Osteoblast (primary cell): ENCODE results near the gene ADAMTS2. TPM values are rescaled to one million over a fixed set of nuclear protein-coding genes. Genes with fewer than 3 reads are reported as not detected.

Experiments used
- DNase-seq: peaks from one replicate; pipeline ENCODE4 v3.0.0; 2011; ENCODE audit warnings: low spot score, mixed read lengths; ENCODE audit not compliant: insufficient read length; ENCODE audit errors: missing footprints
- H2AFZ ChIP-seq: 2 replicates; pipeline ENCODE4 v1.6.0; 2011; ENCODE audit warnings: mild to moderate bottlenecking, low read length
- H3K27ac ChIP-seq: 2 replicates; pipeline ENCODE4 v1.5.1; 2011; ENCODE audit warnings: mild to moderate bottlenecking, low read depth, low read length, moderate library complexity
- H3K27me3 ChIP-seq: 2 replicates; pipeline ENCODE4 v1.6.0; 2012; ENCODE audit warnings: mild to moderate bottlenecking, control low read depth, inconsistent platforms, low read length, moderate library complexity; ENCODE audit not compliant: insufficient read depth
- H3K36me3 ChIP-seq: 2 replicates; pipeline ENCODE4 v1.5.1; 2011; ENCODE audit warnings: mild to moderate bottlenecking, low read length, control low read depth, moderate library complexity; ENCODE audit not compliant: insufficient read depth
- H3K4me1 ChIP-seq: 2 replicates; pipeline ENCODE4 v1.5.1; 2011; ENCODE audit warnings: mild to moderate bottlenecking, low read length, control low read depth, moderate library complexity; ENCODE audit not compliant: insufficient read depth
- H3K4me2 ChIP-seq: 2 replicates; pipeline ENCODE4 v1.6.0; 2011; ENCODE audit warnings: mild to moderate bottlenecking, low read length; ENCODE audit not compliant: insufficient read depth
- H3K4me3 ChIP-seq: fragments of 200-600 bp; sonication (generic); 3 replicates; pipeline ENCODE4 v1.5.1; 2012; ENCODE audit warnings: mild to moderate bottlenecking, low read length, inconsistent platforms; ENCODE audit not compliant: insufficient read depth
- H3K79me2 ChIP-seq: 2 replicates; pipeline ENCODE4 v1.6.0; 2012; ENCODE audit warnings: mild to moderate bottlenecking, low read length, control low read depth, inconsistent platforms; ENCODE audit not compliant: insufficient read depth
- H3K9me3 ChIP-seq: 2 replicates; pipeline ENCODE4 v1.5.1; 2011; ENCODE audit warnings: low read depth, low read length, control low read depth
- H4K20me1 ChIP-seq: 2 replicates; pipeline ENCODE4 v1.6.0; 2012; ENCODE audit warnings: mild to moderate bottlenecking, low read length, control low read depth; ENCODE audit not compliant: insufficient read depth
- total RNA-seq: library from RNA; depleted of rRNA; stranded (reverse); fragments of >200 nt; gene quantifications from 2 replicates; pipeline ENCODE4 v1.2.3, GENCODE V29; 2012
- TF ChIP-seq, protein P1 (sequence below): IDR thresholded peaks from 2 replicates; pipeline ENCODE4 v1.5.1; 2011; ENCODE audit warnings: mild to moderate bottlenecking, low read depth, low read length, moderate library complexity; ENCODE audit errors: extremely low read depth

Gene ADAMTS2
- total RNA-seq, 1 donor: 144 TPM

GRCh38 chr5:179168664-179169063 is 176.6 kb downstream of the ADAMTS2 start:
- TF ChIP-seq, protein P1, sequence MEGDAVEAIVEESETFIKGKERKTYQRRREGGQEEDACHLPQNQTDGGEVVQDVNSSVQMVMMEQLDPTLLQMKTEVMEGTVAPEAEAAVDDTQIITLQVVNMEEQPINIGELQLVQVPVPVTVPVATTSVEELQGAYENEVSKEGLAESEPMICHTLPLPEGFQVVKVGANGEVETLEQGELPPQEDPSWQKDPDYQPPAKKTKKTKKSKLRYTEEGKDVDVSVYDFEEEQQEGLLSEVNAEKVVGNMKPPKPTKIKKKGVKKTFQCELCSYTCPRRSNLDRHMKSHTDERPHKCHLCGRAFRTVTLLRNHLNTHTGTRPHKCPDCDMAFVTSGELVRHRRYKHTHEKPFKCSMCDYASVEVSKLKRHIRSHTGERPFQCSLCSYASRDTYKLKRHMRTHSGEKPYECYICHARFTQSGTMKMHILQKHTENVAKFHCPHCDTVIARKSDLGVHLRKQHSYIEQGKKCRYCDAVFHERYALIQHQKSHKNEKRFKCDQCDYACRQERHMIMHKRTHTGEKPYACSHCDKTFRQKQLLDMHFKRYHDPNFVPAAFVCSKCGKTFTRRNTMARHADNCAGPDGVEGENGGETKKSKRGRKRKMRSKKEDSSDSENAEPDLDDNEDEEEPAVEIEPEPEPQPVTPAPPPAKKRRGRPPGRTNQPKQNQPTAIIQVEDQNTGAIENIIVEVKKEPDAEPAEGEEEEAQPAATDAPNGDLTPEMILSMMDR: no peak
- Histone ChIP-seq H3K4me1 (peaks cover 10% of the 10 kb centered on the region), H4K20me1 (peaks cover 23% of the 10 kb centered on the region), H2AFZ (no peak overlapping the region), H3K36me3 (peaks cover 17% of the 10 kb centered on the region), H3K4me3 (no peak overlapping the region), H3K79me2 (peaks cover 11% of the 10 kb centered on the region), H3K27me3 (no peaks in the 10 kb centered on the region), H3K27ac (no peak overlapping the region), H3K9me3 (no peaks in the 10 kb centered on the region), H3K4me2 (no peak overlapping the region)
- peak; percentile 86 for DNase-seq

DNA sequence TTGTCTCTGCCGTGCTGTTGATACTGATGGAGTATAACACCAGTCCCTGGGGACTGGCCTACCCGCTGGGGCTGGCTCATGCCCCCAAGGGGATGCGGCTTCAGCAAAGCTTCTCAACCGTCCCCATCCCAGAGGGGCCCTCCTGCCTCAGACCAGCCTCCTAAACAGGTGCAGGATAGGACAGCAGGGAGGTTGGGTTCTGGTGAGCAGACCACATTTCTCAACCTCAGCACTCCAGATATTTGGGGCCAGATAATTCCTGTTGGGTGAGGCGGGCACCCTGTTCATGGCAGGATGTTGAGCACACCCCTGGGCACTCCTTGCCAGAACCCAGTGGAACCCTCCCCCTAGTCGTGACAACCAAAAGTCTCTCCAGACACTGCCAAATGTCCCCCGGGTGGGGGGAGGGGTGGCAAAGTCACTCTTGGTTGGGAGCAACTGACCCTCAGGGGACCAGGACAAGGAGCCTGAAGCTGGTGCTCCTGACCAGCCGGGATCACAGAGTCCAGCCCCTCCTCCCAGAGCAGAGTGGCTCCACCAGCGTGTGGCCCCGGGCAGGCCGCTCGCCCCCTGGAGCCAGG is 177.3 kb downstream of the ADAMTS2 start:
- Histone ChIP-seq H3K79me2 (peaks cover 11% of the 10 kb centered on the region), H3K4me2 (peak overlapping the region; percentile 75), H2AFZ (no peak overlapping the region), H3K4me3 (no peak overlapping the region), H3K4me1 (peaks cover 10% of the 10 kb centered on the region), H3K27ac (peak overlapping the region; percentile 55), H3K27me3 (no peaks in the 10 kb centered on the region), H3K9me3 (no peaks in the 10 kb centered on the region), H3K36me3 (peaks cover 19% of the 10 kb centered on the region), H4K20me1 (peaks cover 23% of the 10 kb centered on the region)
- TF ChIP-seq, protein P1: no peak
- peak; percentile 62 for DNase-seq

GRCh38 chr5:179166886-179167841 is 178.1 kb downstream of the ADAMTS2 start:
- H3K4me3 ChIP-seq: peak overlapping the region; percentile 62
- peak overlapping the region; percentile 75 for H3K4me2 ChIP-seq
- H3K79me2 ChIP-seq: peaks cover 13% of the 10 kb centered on the region
- TF ChIP-seq, protein P1: peak; percentile 63
- peak; percentile 98 for DNase-seq
- no peaks in the 10 kb centered on the region for H3K9me3 ChIP-seq
- H4K20me1 ChIP-seq: peaks cover 23% of the 10 kb centered on the region
- H3K27me3 ChIP-seq: no peaks in the 10 kb centered on the region
- H3K4me1 ChIP-seq: peaks cover 10% of the 10 kb centered on the region
- H3K36me3 ChIP-seq: peaks cover 23% of the 10 kb centered on the region
- peak overlapping the region; percentile 55 for H3K27ac ChIP-seq
- H2AFZ ChIP-seq: no peak overlapping the region
